ENCODE data around the gene SV2C. TPM values are rescaled to one million over a fixed set of nuclear protein-coding genes. Genes with fewer than 3 reads are reported as not detected.

SV2C gene
- polyA plus RNA-seq, 1 donor (not counting 4 experiments of a cell fraction or from before 2014, with no cell fraction given) = 0.34 TPM

DNA sequence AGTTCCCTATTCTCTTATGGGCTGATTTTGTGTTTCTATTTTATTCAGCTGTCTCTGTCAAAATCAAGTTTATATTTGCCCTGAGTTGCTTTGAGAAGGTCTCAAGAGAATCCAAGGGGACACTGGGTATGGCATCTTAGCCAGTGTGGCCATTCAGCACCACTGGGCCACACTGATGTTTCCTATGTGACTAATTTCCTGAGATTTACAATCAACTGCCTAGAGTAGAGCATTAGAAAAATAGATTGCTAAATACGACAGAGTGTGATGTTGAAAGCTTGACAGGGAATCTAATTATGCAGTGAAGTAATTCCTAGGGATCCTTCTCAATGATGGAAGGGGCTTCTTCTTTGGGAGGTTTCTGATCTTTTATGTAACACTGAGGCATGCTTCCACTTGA, 141.7 kb downstream of the SV2C start:
- no peaks in the 10 kb centered on the region for H3K36me3 ChIP-seq (ENCODE audit: control insufficient read depth in 2 of 2, extremely low read depth in 1 of 2, insufficient read depth in 2 of 2, low read length in 2 of 2)
- no peak overlapping the region for H3K4me3 ChIP-seq (ENCODE audit: control insufficient read depth in 2 of 3, extremely low read depth in 1 of 3, insufficient read depth in 2 of 3, low read depth in 1 of 3, low read length in 3 of 3)
- TF ChIP-seq, protein P1, sequence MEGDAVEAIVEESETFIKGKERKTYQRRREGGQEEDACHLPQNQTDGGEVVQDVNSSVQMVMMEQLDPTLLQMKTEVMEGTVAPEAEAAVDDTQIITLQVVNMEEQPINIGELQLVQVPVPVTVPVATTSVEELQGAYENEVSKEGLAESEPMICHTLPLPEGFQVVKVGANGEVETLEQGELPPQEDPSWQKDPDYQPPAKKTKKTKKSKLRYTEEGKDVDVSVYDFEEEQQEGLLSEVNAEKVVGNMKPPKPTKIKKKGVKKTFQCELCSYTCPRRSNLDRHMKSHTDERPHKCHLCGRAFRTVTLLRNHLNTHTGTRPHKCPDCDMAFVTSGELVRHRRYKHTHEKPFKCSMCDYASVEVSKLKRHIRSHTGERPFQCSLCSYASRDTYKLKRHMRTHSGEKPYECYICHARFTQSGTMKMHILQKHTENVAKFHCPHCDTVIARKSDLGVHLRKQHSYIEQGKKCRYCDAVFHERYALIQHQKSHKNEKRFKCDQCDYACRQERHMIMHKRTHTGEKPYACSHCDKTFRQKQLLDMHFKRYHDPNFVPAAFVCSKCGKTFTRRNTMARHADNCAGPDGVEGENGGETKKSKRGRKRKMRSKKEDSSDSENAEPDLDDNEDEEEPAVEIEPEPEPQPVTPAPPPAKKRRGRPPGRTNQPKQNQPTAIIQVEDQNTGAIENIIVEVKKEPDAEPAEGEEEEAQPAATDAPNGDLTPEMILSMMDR (optimal IDR thresholded peaks at IDR 0.05 in 1 of 3, IDR thresholded peaks at IDR 0.05 in 1 of 3, conservative IDR thresholded peaks at IDR 0.05 in 1 of 3; ENCODE audit: extremely low read depth in 1 of 3, insufficient read depth in 2 of 3, low read length in 3 of 3) = no peak
- no peak for TF ChIP-seq EZH2 (IDR thresholded peaks at IDR 0.05; ENCODE audit: low read length)
- no peak overlapping the region for H3K4me2 ChIP-seq (ENCODE audit: control insufficient read depth, extremely low read depth, insufficient read depth, low read depth, low read length)
- H3K9me3 ChIP-seq (ENCODE audit: control insufficient read depth, low read depth, low read length) = no peaks in the 10 kb centered on the region
- no peak overlapping the region for H2AFZ ChIP-seq (ENCODE audit: control insufficient read depth, low read length)
- H3K79me2 ChIP-seq (ENCODE audit: control insufficient read depth, insufficient read depth, low read length) = no peaks in the 10 kb centered on the region
- dilution Hi-C loops (cut with MboI; ENCODE audit: extremely low pct_ligation_motif_present, low sequenced_read_pairs) = no loop called here
- no peaks in the 10 kb centered on the region for H3K9me1 ChIP-seq (ENCODE audit: control insufficient read depth, extremely low read depth, insufficient read depth, low read length)
- no peak for FAIRE-seq
- H3K9ac ChIP-seq (ENCODE audit: control insufficient read depth, extremely low read depth, insufficient read depth, low read length) = no peak overlapping the region
- no peaks in the 10 kb centered on the region for H4K20me1 ChIP-seq (ENCODE audit: control insufficient read depth, extremely low read depth, insufficient read depth, low read length)
- H3K27me3 ChIP-seq (ENCODE audit: control insufficient read depth, extremely low read depth, insufficient read depth, low read length) = no peaks in the 10 kb centered on the region
- H3K4me1 ChIP-seq (ENCODE audit: control insufficient read depth, extremely low read depth, insufficient read depth, low read length) = no peaks in the 10 kb centered on the region
- H3K27ac ChIP-seq (ENCODE audit: control insufficient read depth, insufficient read depth, low read length) = no peak overlapping the region
- no peak for DNase-seq (ENCODE audit: low read depth, low spot score)

DNA sequence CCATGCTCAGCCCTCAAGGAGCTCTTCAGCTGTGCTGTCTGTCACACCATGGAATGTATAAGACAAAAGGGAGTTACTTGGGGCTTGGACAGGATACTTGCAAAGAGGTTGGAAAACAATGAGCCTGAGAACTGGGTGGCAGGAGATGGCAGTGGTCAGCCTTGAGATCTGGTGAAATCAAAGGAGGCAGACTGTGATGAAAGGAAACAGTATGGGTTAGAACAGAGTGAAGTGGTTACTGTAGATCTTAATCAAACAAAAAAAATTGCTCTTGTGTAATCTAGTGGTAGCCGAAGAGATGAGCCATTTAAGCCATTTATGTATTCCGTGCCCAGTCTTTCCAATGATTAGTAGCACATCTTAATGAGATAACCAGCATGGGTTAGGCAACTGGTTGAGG, 142.2 kb downstream of the SV2C start:
- no peak for DNase-seq (ENCODE audit: low read depth, low spot score)
- no peak overlapping the region for H3K4me2 ChIP-seq (ENCODE audit: control insufficient read depth, extremely low read depth, insufficient read depth, low read depth, low read length)
- H3K36me3 ChIP-seq (ENCODE audit: control insufficient read depth in 2 of 2, extremely low read depth in 1 of 2, insufficient read depth in 2 of 2, low read length in 2 of 2) = no peaks in the 10 kb centered on the region
- FAIRE-seq = no peak
- no peak for TF ChIP-seq EZH2 (IDR thresholded peaks at IDR 0.05; ENCODE audit: low read length)
- TF ChIP-seq, protein P1 (optimal IDR thresholded peaks at IDR 0.05 in 1 of 3, IDR thresholded peaks at IDR 0.05 in 1 of 3, conservative IDR thresholded peaks at IDR 0.05 in 1 of 3; ENCODE audit: extremely low read depth in 1 of 3, insufficient read depth in 2 of 3, low read length in 3 of 3) = no peak
- no peaks in the 10 kb centered on the region for H3K79me2 ChIP-seq (ENCODE audit: control insufficient read depth, insufficient read depth, low read length)
- H3K27ac ChIP-seq (ENCODE audit: control insufficient read depth, insufficient read depth, low read length) = no peak overlapping the region
- H4K20me1 ChIP-seq (ENCODE audit: control insufficient read depth, extremely low read depth, insufficient read depth, low read length) = no peaks in the 10 kb centered on the region
- H3K9me3 ChIP-seq (ENCODE audit: control insufficient read depth, low read depth, low read length) = no peaks in the 10 kb centered on the region
- no peak overlapping the region for H3K9ac ChIP-seq (ENCODE audit: control insufficient read depth, extremely low read depth, insufficient read depth, low read length)
- no peaks in the 10 kb centered on the region for H3K9me1 ChIP-seq (ENCODE audit: control insufficient read depth, extremely low read depth, insufficient read depth, low read length)
- no peak overlapping the region for H2AFZ ChIP-seq (ENCODE audit: control insufficient read depth, low read length)
- no peaks in the 10 kb centered on the region for H3K27me3 ChIP-seq (ENCODE audit: control insufficient read depth, extremely low read depth, insufficient read depth, low read length)
- H3K4me1 ChIP-seq (ENCODE audit: control insufficient read depth, extremely low read depth, insufficient read depth, low read length) = no peaks in the 10 kb centered on the region
- dilution Hi-C loops (cut with MboI; ENCODE audit: extremely low pct_ligation_motif_present, low sequenced_read_pairs) = no loop called here
- H3K4me3 ChIP-seq (ENCODE audit: control insufficient read depth in 2 of 3, extremely low read depth in 1 of 3, insufficient read depth in 2 of 3, low read depth in 1 of 3, low read length in 3 of 3) = no peak overlapping the region

Data from keratinocyte (primary cell).